B cell (primary cell): ENCODE results near the gene FOXF1. TPM values are rescaled to one million over a fixed set of nuclear protein-coding genes. Genes with fewer than 3 reads are reported as not detected.

Experiments
- ATAC-seq: fragments of 200-7000 bp; cut with Tn5 transposase; one replicate; pipeline ENCODE4 v1.10.0; 2021; ENCODE audit warnings: low read depth, mild to moderate bottlenecking, moderate number of reproducible peaks, moderate library complexity
- CTCF ChIA-PET: fragments of 350-600 bp; sonication (Branson Sonifier 250); formaldehyde crosslinking; loops from one replicate; lab custom pipeline; 2021; ENCODE audit warnings: antibody characterized with exemption, inconsistent platforms; lab: Charles Lee
- POLR2A ChIA-PET: fragments of 350-600 bp; sonication (Branson Sonifier 250); formaldehyde crosslinking; loops from one replicate; lab custom pipeline; 2021; ENCODE audit warnings: antibody characterized with exemption; lab: Charles Lee
- DNase-seq: peaks from one replicate; pipeline ENCODE4 v3.0.0; 2013
- H2AFZ ChIP-seq: 2 replicates; pipeline ENCODE4 v1.6.1; 2012; ENCODE audit warnings: mild to moderate bottlenecking, low read depth, low read length; ENCODE audit not compliant: insufficient read depth, poor library complexity, severe bottlenecking
- H3K27ac ChIP-seq, 2 donors: 1 replicate in 1 of 2; 2 replicates in 1 of 2; pipeline ENCODE4 v1.5.1; 2012 to 2013; ENCODE audit warnings: low read length in 2 of 2, mild to moderate bottlenecking in 2 of 2, moderate library complexity in 1 of 2
- H3K27me3 ChIP-seq, 4 experiments: fragments of 200-600 bp in 1 of 4; sonication (generic) in 1 of 4; replicated peaks in 1 of 4; 1 replicate in 2 of 4; 2 replicates in 2 of 4; pipeline versions ENCODE4 v1.6.1 to v1.7.0; 2013 to 2016; ENCODE audit warnings: low read length in 3 of 4, mild to moderate bottlenecking in 2 of 4, mixed read lengths in 1 of 4, moderate library complexity in 1 of 4; ENCODE audit not compliant: insufficient read depth in 4 of 4, control insufficient read depth in 3 of 4; ENCODE audit errors: control extremely low read depth in 1 of 4
- H3K36me3 ChIP-seq, 2 experiments: replicated peaks in 1 of 2; 1 replicate in 1 of 2; 2 replicates in 1 of 2; pipeline versions ENCODE4 v1.6.1 to v1.7.1; 2013; ENCODE audit warnings: low read length in 1 of 2; ENCODE audit not compliant: insufficient read depth in 2 of 2, control insufficient read depth in 1 of 2; ENCODE audit errors: control extremely low read depth in 1 of 2, extremely low read depth in 1 of 2
- H3K4me1 ChIP-seq, 2 donors: fragments of 200-600 bp in 1 of 2; sonication (generic) in 1 of 2; 1 replicate in 1 of 2; 2 replicates in 1 of 2; pipeline versions ENCODE4 v1.5.1 to v1.6.1; 2013 to 2017; ENCODE audit warnings: low read length in 2 of 2; ENCODE audit not compliant: control insufficient read depth in 2 of 2, insufficient read depth in 2 of 2
- H3K4me2 ChIP-seq: replicated peaks from 2 replicates; pipeline ENCODE3; 2012; ENCODE audit warnings: mild to moderate bottlenecking, low read depth, low read length; ENCODE audit not compliant: poor library complexity, severe bottlenecking
- H3K4me3 ChIP-seq, 5 experiments: fragments of 200-600 bp in 1 of 5; sonication (generic) in 1 of 5; 1 replicate in 3 of 5; 2 replicates in 2 of 5; pipeline versions ENCODE4 v1.5.1 to v1.7.0; 2011 to 2016; ENCODE audit warnings: low read length in 4 of 5, mild to moderate bottlenecking in 4 of 5, low read depth in 2 of 5, control low read depth in 1 of 5, moderate library complexity in 1 of 5; ENCODE audit not compliant: insufficient read depth in 1 of 5; ENCODE audit errors: control extremely low read depth in 1 of 5, extremely low read depth in 1 of 5
- H3K79me2 ChIP-seq: fragments of 200-600 bp; sonication (generic); one replicate; pipeline ENCODE4 v1.6.0; 2016; ENCODE audit warnings: low read length; ENCODE audit not compliant: control insufficient read depth, insufficient read depth
- H3K9ac ChIP-seq: fragments of 200-600 bp; sonication (generic); 2 replicates; pipeline ENCODE4 v1.6.1; 2017; ENCODE audit warnings: mild to moderate bottlenecking, low read length, moderate library complexity
- H3K9me3 ChIP-seq, 3 donors: one replicate each; pipeline versions ENCODE4 v1.6.1 to v1.7.1; 2013; ENCODE audit warnings: low read length in 2 of 3; ENCODE audit not compliant: control insufficient read depth in 2 of 3, insufficient read depth in 1 of 3; ENCODE audit errors: control extremely low read depth in 1 of 3
- H4K20me1 ChIP-seq: 2 replicates; pipeline ENCODE4 v1.6.0; 2012; ENCODE audit warnings: mild to moderate bottlenecking, low read length; ENCODE audit not compliant: insufficient read depth, control insufficient read depth, poor library complexity, severe bottlenecking
- H3K27ac Mint-ChIP-seq: one replicate; pipeline ENCODE4 v1.8.0; 2021; ENCODE audit warnings: mixed read lengths
- H3K27me3 Mint-ChIP-seq: one replicate; pipeline ENCODE4 v1.8.0; 2021; ENCODE audit warnings: mixed read lengths
- H3K4me1 Mint-ChIP-seq: one replicate; pipeline ENCODE4 v1.8.0; 2021; ENCODE audit warnings: mixed read lengths
- H3K4me3 Mint-ChIP-seq: one replicate; pipeline ENCODE4 v1.8.0; 2021; ENCODE audit warnings: mixed read lengths
- H3K9me3 Mint-ChIP-seq: one replicate; pipeline ENCODE4 v1.8.0; 2022; ENCODE audit warnings: mixed read lengths; ENCODE audit not compliant: insufficient read depth
- EZH2 ChIP-seq: IDR thresholded peaks from 2 replicates; pipeline ENCODE4 v1.6.1; 2012; ENCODE audit warnings: borderline replicate concordance, low read depth, mild to moderate bottlenecking, moderate library complexity, low read length; ENCODE audit not compliant: insufficient read depth, poor library complexity, severe bottlenecking
- WGBS: methylation state at CpG from one replicate; pipeline ENCODE4 v1.1.5; 2013; ENCODE audit warnings: missing lambda C conversion rate; ENCODE audit not compliant: insufficient coverage; 5-methylcytosine and 5-hydroxymethylcytosine counted together
- intact Hi-C: fragments of 100-400 bp; cut with micrococcal nuclease; formaldehyde crosslinking; loops from one replicate; pipeline ENCODE4 v1.10.0; 2022
- polyA plus RNA-seq: library from polyadenylated mRNA; depleted of rRNA; stranded (reverse); fragments of >200 nt; gene quantifications from 2 replicates; pipeline ENCODE4 v1.2.3, GENCODE V29; 2012
- total RNA-seq, 2 donors: library from RNA; stranded (reverse); fragments of 120-200 nt in 1 of 2; gene quantifications; 1 replicate in 1 of 2; 2 replicates in 1 of 2; pipeline versions ENCODE4 v1.2.3 to v1.2.4, GENCODE V29; 2013 to 2022
- TF ChIP-seq, protein P1 (sequence below): fragments of 200-600 bp; IDR thresholded peaks from one replicate; pipeline ENCODE4 v1.8.0; 2022; ENCODE audit warnings: antibody characterized with exemption, mild to moderate bottlenecking

FOXF1 gene
- total and polyA plus RNA-seq, 2 donors (not counting 1 experiment from before 2014, with no cell fraction given), result not detected

DNA sequence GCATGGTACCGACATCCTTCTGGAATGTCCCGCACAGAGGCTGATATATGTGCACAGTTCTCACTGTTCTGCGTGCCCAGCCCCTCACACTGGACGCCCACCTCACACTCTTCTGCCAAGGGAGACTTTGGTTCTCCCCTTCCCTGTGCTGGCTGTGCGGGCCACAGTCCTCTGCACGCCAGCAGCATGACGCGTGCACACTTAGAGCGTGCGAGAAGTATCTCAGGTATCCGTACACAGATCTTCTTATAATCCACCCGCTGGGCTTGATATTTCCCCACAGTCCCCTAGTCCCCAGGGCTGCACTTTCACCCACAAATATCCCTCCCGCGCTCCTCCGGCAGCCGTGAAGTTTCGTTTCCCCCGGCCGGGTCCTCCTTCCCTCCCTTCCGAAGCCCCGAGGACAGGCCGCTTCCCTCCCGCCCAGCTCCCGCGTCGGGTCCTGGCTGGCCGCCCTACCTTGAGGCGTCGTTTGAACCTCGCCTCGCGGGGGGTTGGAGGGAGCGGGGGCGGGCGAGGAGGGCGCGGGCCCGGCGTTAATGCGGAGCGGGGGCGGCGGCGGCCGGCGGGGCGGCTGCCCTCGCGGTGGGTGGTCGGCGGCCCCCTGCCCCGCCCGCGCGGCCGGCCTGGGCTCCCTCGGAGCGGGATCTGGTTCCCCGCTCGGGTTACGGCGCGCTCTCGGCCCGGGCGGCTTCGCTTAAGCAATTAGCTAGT is 5.0 kb upstream of the FOXF1 start:
- H3K4me1 Mint-ChIP-seq, result peaks cover 35% of the 10 kb centered on the region
- CTCF ChIA-PET, result interaction anchor here (1.0 kb wide), 1 partner anchor 11 kb away, joined by 3 read pairs; no protein-coding TSS in a partner anchor
- H3K36me3 ChIP-seq, result no peaks in the 10 kb centered on the region
- 4% methylated on average over 58 of the region's 67 CpGs for WGBS
- peaks cover 74% of the 10 kb centered on the region for H3K27me3 Mint-ChIP-seq
- H3K27ac ChIP-seq, result no peak overlapping the region
- TF ChIP-seq, protein P1, sequence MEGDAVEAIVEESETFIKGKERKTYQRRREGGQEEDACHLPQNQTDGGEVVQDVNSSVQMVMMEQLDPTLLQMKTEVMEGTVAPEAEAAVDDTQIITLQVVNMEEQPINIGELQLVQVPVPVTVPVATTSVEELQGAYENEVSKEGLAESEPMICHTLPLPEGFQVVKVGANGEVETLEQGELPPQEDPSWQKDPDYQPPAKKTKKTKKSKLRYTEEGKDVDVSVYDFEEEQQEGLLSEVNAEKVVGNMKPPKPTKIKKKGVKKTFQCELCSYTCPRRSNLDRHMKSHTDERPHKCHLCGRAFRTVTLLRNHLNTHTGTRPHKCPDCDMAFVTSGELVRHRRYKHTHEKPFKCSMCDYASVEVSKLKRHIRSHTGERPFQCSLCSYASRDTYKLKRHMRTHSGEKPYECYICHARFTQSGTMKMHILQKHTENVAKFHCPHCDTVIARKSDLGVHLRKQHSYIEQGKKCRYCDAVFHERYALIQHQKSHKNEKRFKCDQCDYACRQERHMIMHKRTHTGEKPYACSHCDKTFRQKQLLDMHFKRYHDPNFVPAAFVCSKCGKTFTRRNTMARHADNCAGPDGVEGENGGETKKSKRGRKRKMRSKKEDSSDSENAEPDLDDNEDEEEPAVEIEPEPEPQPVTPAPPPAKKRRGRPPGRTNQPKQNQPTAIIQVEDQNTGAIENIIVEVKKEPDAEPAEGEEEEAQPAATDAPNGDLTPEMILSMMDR, result no peak
- TF ChIP-seq EZH2, result no peak
- H2AFZ ChIP-seq, result no peak overlapping the region
- H3K4me1 ChIP-seq, result peaks cover 44 to 61% of the 10 kb centered on the region in 2 donors
- no peaks in the 10 kb centered on the region for H3K79me2 ChIP-seq
- peaks cover 0 to 17% (median 0%) of the 10 kb centered on the region in 3 donors for H3K9me3 ChIP-seq
- H3K27ac Mint-ChIP-seq, result no peak overlapping the region
- peak overlapping the region; percentile 60 for H3K4me2 ChIP-seq
- DNase-seq (peak; percentile 53), ATAC-seq (no peak)
- H3K4me3 ChIP-seq, result peak overlapping the region in 1 of 5 experiments; percentile 39
- H3K27me3 ChIP-seq, result peaks cover 0 to 95% (median 63%) of the 10 kb centered on the region in 4 experiments
- POLR2A ChIA-PET, result no interaction called here
- H3K9ac ChIP-seq, result no peak overlapping the region
- no peaks in the 10 kb centered on the region for H4K20me1 ChIP-seq
- no peaks in the 10 kb centered on the region for H3K9me3 Mint-ChIP-seq
- intact Hi-C loops, result no loop called here
- H3K4me3 Mint-ChIP-seq, result peak overlapping the region; percentile 71
